Measurements from ENCODE around the gene ABCC11.

Gene ABCC11

GRCh38 chr16:48235058-48235555 is 12.2 kb downstream of the ABCC11 start:
- Histone ChIP-seq H3K36me3 (ENCODE audit: low read length) (no peaks in the 10 kb centered on the region), H3K9me2 (replicated peaks; ENCODE audit: insufficient read depth, low read length) (no peaks in the 10 kb centered on the region), H3K27me3 (ENCODE audit: low read length) (no peaks in the 10 kb centered on the region), H3K4me3 (ENCODE audit: insufficient read depth, low read length, poor library complexity, severe bottlenecking) (no peak overlapping the region), H3K9ac (ENCODE audit: low read length) (no peak overlapping the region), H3K79me2 (ENCODE audit: insufficient read depth, low read length) (no peaks in the 10 kb centered on the region), H4K20me1 (ENCODE audit: low read depth, low read length) (no peaks in the 10 kb centered on the region), H2AFZ (ENCODE audit: low read depth, low read length, severe bottlenecking) (no peak overlapping the region), H3K4me2 (ENCODE audit: low read depth, low read length, poor library complexity, severe bottlenecking) (no peak overlapping the region), H3K27ac (ENCODE audit: low read depth, low read length) (no peak overlapping the region), H3K9me3 (ENCODE audit: insufficient read depth, low read length) (no peaks in the 10 kb centered on the region), H3F3A (ENCODE audit: insufficient read depth) (no peaks in the 10 kb centered on the region)
- no peak for TF ChIP-seq EZH2phosphoT487 (conservative IDR thresholded peaks at IDR 0.05; ENCODE audit: low read length)
- no peak for TF ChIP-seq CTCF (IDR thresholded peaks at IDR 0.05; ENCODE audit: insufficient read depth, low read length, poor library complexity, severe bottlenecking)

GRCh38 chr16:48234630-48235029 is 12.7 kb downstream of the ABCC11 start:
- no peak overlapping the region for H3K9ac ChIP-seq (ENCODE audit: low read length)
- H3F3A ChIP-seq (ENCODE audit: insufficient read depth): no peaks in the 10 kb centered on the region
- H3K4me2 ChIP-seq (ENCODE audit: low read depth, low read length, poor library complexity, severe bottlenecking): no peak overlapping the region
- H3K79me2 ChIP-seq (ENCODE audit: insufficient read depth, low read length): no peaks in the 10 kb centered on the region
- H4K20me1 ChIP-seq (ENCODE audit: low read depth, low read length): no peaks in the 10 kb centered on the region
- H3K36me3 ChIP-seq (ENCODE audit: low read length): no peaks in the 10 kb centered on the region
- H3K4me3 ChIP-seq (ENCODE audit: insufficient read depth, low read length, poor library complexity, severe bottlenecking): no peak overlapping the region
- TF ChIP-seq CTCF (IDR thresholded peaks at IDR 0.05; ENCODE audit: insufficient read depth, low read length, poor library complexity, severe bottlenecking) (no peak), EZH2phosphoT487 (conservative IDR thresholded peaks at IDR 0.05; ENCODE audit: low read length) (no peak)
- no peaks in the 10 kb centered on the region for H3K27me3 ChIP-seq (ENCODE audit: low read length)
- H3K9me3 ChIP-seq (ENCODE audit: insufficient read depth, low read length): no peaks in the 10 kb centered on the region
- H2AFZ ChIP-seq (ENCODE audit: low read depth, low read length, severe bottlenecking): no peak overlapping the region
- no peak overlapping the region for H3K27ac ChIP-seq (ENCODE audit: low read depth, low read length)
- no peaks in the 10 kb centered on the region for H3K9me2 ChIP-seq (replicated peaks; ENCODE audit: insufficient read depth, low read length)

- Histone ChIP-seq H3K9ac (ENCODE audit: low read length) (no peak overlapping the region), H2AFZ (ENCODE audit: low read depth, low read length, severe bottlenecking) (no peak overlapping the region), H4K20me1 (ENCODE audit: low read depth, low read length) (no peaks in the 10 kb centered on the region), H3K9me2 (replicated peaks; ENCODE audit: insufficient read depth, low read length) (no peaks in the 10 kb centered on the region), H3K27ac (ENCODE audit: low read depth, low read length) (no peak overlapping the region), H3K27me3 (ENCODE audit: low read length) (no peaks in the 10 kb centered on the region), H3K79me2 (ENCODE audit: insufficient read depth, low read length) (no peaks in the 10 kb centered on the region), H3F3A (ENCODE audit: insufficient read depth) (no peaks in the 10 kb centered on the region), H3K4me3 (ENCODE audit: insufficient read depth, low read length, poor library complexity, severe bottlenecking) (no peak overlapping the region), H3K36me3 (ENCODE audit: low read length) (no peaks in the 10 kb centered on the region), H3K4me2 (ENCODE audit: low read depth, low read length, poor library complexity, severe bottlenecking) (no peak overlapping the region), H3K9me3 (ENCODE audit: insufficient read depth, low read length) (no peaks in the 10 kb centered on the region)
- TF ChIP-seq CTCF (IDR thresholded peaks at IDR 0.05; ENCODE audit: insufficient read depth, low read length, poor library complexity, severe bottlenecking) (no peak), EZH2phosphoT487 (conservative IDR thresholded peaks at IDR 0.05; ENCODE audit: low read length) (no peak)
Measured at GRCh38 chr16:48232493-48233040, 14.8 kb downstream of the ABCC11 start.

All from SU-DHL-6 (cell line).